ENCODE results near the gene ARMC12.

The ARMC12 gene

DNA sequence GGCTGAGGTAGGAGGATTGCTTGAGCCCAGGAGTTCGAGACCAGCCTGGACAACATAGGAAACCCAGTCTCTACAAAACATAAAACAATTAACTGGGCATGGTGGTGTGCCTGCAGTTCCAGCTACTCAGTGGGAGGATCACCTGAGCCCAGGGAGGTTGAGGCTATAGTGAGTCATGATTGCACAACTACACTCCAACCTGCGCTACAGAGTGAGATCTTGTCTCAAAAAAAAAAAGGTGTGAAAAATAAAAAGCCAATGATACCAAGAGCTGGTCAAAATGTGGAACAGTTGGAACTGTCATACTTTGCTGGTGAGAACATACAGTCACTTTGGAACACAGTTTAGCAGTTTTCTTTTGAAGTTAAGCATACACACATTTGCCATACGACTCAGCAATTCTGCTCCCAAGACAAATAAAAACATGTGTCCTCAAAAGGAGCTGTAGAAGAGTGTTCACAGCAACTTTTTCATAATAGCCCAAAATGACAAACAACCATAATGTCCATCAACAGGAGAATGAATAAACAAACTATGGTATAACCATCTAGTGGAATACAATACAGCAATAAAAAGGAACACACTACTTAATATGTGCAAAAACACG is 26.5 kb upstream of the ARMC12 start:
- peaks cover 5% of the 10 kb centered on the region; the same call in 1 of the 2 replicates for H3K4me1 ChIP-seq (ENCODE audit: insufficient read depth, low read length)
- H3K9ac ChIP-seq (ENCODE audit: low read depth, low read length): no peak overlapping the region
- H3K36me3 ChIP-seq (ENCODE audit: insufficient read depth, low read length): no peaks in the 10 kb centered on the region
- H3K9me3 ChIP-seq (ENCODE audit: control insufficient read depth, insufficient read depth, low read length): no peaks in the 10 kb centered on the region

GRCh38 chr6:35711731-35712130 is 25.1 kb upstream of the ARMC12 start:
- Histone ChIP-seq H3K36me3 (ENCODE audit: insufficient read depth, low read length) (no peaks in the 10 kb centered on the region), H3K9me3 (ENCODE audit: control insufficient read depth, insufficient read depth, low read length) (no peaks in the 10 kb centered on the region), H3K9ac (ENCODE audit: low read depth, low read length) (no peak overlapping the region), H3K4me1 (ENCODE audit: insufficient read depth, low read length) (peaks cover 8% of the 10 kb centered on the region; the same call in 1 of the 2 replicates)

GRCh38 chr6:35713006-35713767 is 23.6 kb upstream of the ARMC12 start:
- Histone ChIP-seq H3K9me3 (ENCODE audit: control insufficient read depth, insufficient read depth, low read length) (no peaks in the 10 kb centered on the region), H3K36me3 (ENCODE audit: insufficient read depth, low read length) (no peaks in the 10 kb centered on the region), H3K9ac (ENCODE audit: low read depth, low read length) (no peak overlapping the region), H3K4me1 (ENCODE audit: insufficient read depth, low read length) (peaks cover 23% of the 10 kb centered on the region)

DNA sequence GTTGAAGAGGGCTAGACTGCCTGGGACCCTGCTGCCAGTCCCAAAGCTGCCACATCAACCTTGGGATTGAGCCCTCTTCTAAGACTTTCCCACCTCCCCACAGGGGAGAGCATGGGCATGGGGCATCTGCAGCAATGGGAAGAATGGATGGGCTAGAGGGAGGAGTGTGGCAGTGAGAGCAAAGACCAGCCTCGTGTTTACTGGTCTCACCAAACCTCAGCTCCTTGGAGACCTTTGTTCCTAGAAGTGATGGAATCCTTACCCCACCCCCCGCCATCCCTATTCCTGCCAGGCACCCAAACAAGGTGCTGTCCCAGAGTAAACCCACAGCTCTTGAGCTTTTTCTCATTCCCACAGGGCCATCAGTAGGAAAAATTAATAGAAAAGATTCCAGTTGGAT is 20.0 kb upstream of the ARMC12 start:
- Histone ChIP-seq H3K9me3 (ENCODE audit: control insufficient read depth, insufficient read depth, low read length) (no peaks in the 10 kb centered on the region), H3K9ac (ENCODE audit: low read depth, low read length) (no peak overlapping the region), H3K4me1 (ENCODE audit: insufficient read depth, low read length) (peaks cover 46% of the 10 kb centered on the region)

GRCh38 chr6:35717449-35718374 is 19.1 kb upstream of the ARMC12 start:
- H3K4me1 ChIP-seq (ENCODE audit: insufficient read depth, low read length): peaks cover 46% of the 10 kb centered on the region
- no peaks in the 10 kb centered on the region for H3K36me3 ChIP-seq (ENCODE audit: insufficient read depth, low read length)
- 0 out of 2 replicates have a peak overlapping the region, but pooled peaks have one; percentile 5 for H3K9ac ChIP-seq (ENCODE audit: low read depth, low read length)
- no peaks in the 10 kb centered on the region for H3K9me3 ChIP-seq (ENCODE audit: control insufficient read depth, insufficient read depth, low read length)

More for the DNA sequence above, 20.0 kb upstream of the ARMC12 start:
- H3K36me3 ChIP-seq (ENCODE audit: insufficient read depth, low read length): no peaks in the 10 kb centered on the region

- Histone ChIP-seq H3K4me1 (ENCODE audit: insufficient read depth, low read length) (peaks cover 43% of the 10 kb centered on the region), H3K36me3 (ENCODE audit: insufficient read depth, low read length) (no peaks in the 10 kb centered on the region), H3K9ac (ENCODE audit: low read depth, low read length) (0 out of 2 replicates have a peak overlapping the region, but pooled peaks have one; percentile 5), H3K9me3 (ENCODE audit: control insufficient read depth, insufficient read depth, low read length) (no peaks in the 10 kb centered on the region)
Measured at GRCh38 chr6:35718375-35718736, 18.5 kb upstream of the ARMC12 start.

- no peaks in the 10 kb centered on the region for H3K36me3 ChIP-seq (ENCODE audit: insufficient read depth, low read length)
- no peak overlapping the region for H3K9ac ChIP-seq (ENCODE audit: low read depth, low read length)
- peaks cover 41% of the 10 kb centered on the region for H3K4me1 ChIP-seq (ENCODE audit: insufficient read depth, low read length)
- no peaks in the 10 kb centered on the region for H3K9me3 ChIP-seq (ENCODE audit: control insufficient read depth, insufficient read depth, low read length)
Measured at GRCh38 chr6:35718911-35719381, 17.9 kb upstream of the ARMC12 start.

DNA sequence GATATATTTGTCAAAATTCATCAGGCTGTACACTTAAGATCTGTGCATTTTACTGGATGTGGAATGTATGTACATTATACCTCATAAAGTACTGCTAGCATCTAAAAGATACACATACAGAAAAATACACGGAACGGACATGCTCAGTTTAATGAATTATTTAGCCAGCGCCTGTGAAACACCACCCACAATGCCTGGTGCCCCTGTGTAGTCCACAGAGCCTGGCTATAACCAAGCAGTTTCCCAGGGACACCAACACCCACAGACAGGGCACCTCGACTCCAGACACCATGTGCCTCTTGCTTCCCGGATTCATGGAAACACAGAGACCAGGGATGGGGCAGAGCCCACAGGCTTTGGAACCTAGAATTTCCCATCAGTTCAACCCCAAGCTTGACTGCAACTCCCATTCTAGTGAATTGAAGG is 17.4 kb upstream of the ARMC12 start:
- Histone ChIP-seq H3K9ac (ENCODE audit: low read depth, low read length) (no peak overlapping the region; the same call in 1 of the 2 replicates), H3K4me1 (ENCODE audit: insufficient read depth, low read length) (peaks cover 41% of the 10 kb centered on the region), H3K36me3 (ENCODE audit: insufficient read depth, low read length) (no peaks in the 10 kb centered on the region), H3K9me3 (ENCODE audit: control insufficient read depth, insufficient read depth, low read length) (no peaks in the 10 kb centered on the region)

- Histone ChIP-seq H3K4me1 (ENCODE audit: insufficient read depth, low read length) (peaks cover 41% of the 10 kb centered on the region), H3K9ac (ENCODE audit: low read depth, low read length) (peak overlapping the region; percentile 7; the same call in 1 of the 2 replicates), H3K9me3 (ENCODE audit: control insufficient read depth, insufficient read depth, low read length) (no peaks in the 10 kb centered on the region), H3K36me3 (ENCODE audit: insufficient read depth, low read length) (no peaks in the 10 kb centered on the region)
Measured at GRCh38 chr6:35719830-35720733, 16.8 kb upstream of the ARMC12 start.

- Histone ChIP-seq H3K36me3 (ENCODE audit: insufficient read depth, low read length) (no peaks in the 10 kb centered on the region), H3K9ac (ENCODE audit: low read depth, low read length) (no peak overlapping the region), H3K4me1 (ENCODE audit: insufficient read depth, low read length) (peaks cover 53% of the 10 kb centered on the region), H3K9me3 (ENCODE audit: control insufficient read depth, insufficient read depth, low read length) (no peaks in the 10 kb centered on the region)
Measured at GRCh38 chr6:35722121-35722761, 14.6 kb upstream of the ARMC12 start.

DNA sequence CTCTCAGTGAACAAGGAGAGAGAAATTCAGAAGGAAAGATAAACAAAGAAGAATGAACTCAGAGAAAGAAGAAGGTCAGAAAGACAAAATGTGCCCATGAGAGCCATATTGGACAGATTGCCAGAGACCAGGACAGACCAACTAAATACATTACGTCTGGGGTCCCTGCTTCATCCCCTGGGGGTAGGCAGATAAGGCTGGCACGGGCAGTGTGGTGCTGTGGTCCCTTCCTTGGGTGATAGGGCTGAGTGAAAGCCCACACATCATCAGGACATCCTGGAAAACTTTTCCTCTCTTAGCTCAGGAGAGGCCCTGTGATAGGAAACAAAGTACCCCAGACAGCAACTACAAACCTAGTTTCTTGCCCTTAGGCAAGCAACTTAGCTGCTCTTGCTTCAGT is 13.2 kb upstream of the ARMC12 start:
- H3K9ac ChIP-seq (ENCODE audit: low read depth, low read length): no peak overlapping the region
- peaks cover 40% of the 10 kb centered on the region for H3K4me1 ChIP-seq (ENCODE audit: insufficient read depth, low read length)
- H3K36me3 ChIP-seq (ENCODE audit: insufficient read depth, low read length): no peaks in the 10 kb centered on the region
- H3K9me3 ChIP-seq (ENCODE audit: control insufficient read depth, insufficient read depth, low read length): no peaks in the 10 kb centered on the region

DNA sequence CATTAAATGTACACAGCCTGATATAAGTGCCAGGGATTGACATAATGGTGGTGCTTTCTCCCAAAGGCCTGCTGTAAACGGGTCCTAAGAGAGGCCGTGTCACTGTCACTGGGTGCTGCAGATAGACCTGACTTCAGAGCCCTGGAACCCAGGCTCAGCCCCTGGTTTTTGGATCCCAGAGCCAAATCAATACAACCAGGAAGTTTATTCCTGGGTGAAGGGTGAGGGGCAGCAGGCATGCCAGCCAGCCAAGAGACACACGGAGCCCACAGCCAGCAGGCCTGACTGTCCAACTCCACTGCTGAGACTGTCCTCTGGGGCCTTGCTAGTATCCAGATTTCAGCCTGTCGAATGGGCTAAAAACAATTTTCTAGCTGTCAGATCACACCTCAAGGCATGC is 12.8 kb upstream of the ARMC12 start:
- H3K4me1 ChIP-seq (ENCODE audit: insufficient read depth, low read length): peaks cover 40% of the 10 kb centered on the region
- no peak overlapping the region for H3K9ac ChIP-seq (ENCODE audit: low read depth, low read length)
- H3K9me3 ChIP-seq (ENCODE audit: control insufficient read depth, insufficient read depth, low read length): no peaks in the 10 kb centered on the region
- H3K36me3 ChIP-seq (ENCODE audit: insufficient read depth, low read length): no peaks in the 10 kb centered on the region

GRCh38 chr6:35724471-35724870 is 12.4 kb upstream of the ARMC12 start:
- peaks cover 38% of the 10 kb centered on the region for H3K4me1 ChIP-seq (ENCODE audit: insufficient read depth, low read length)

More at GRCh38 chr6:35724471-35724870, 12.4 kb upstream of the ARMC12 start:
- Histone ChIP-seq H3K9ac (ENCODE audit: low read depth, low read length) (no peak overlapping the region), H3K9me3 (ENCODE audit: control insufficient read depth, insufficient read depth, low read length) (no peaks in the 10 kb centered on the region), H3K36me3 (ENCODE audit: insufficient read depth, low read length) (no peaks in the 10 kb centered on the region)
